VCaP (cell line): ENCODE measurements around the gene ISL2.

Source experiments
- H3K27ac ChIP-seq: fragments of 450-650 bp; 2 replicates; pipeline ENCODE4 v1.5.1; 2017
- TF ChIP-seq, protein P1 (sequence below): fragments of 450-650 bp; conservative IDR thresholded peaks from 2 replicates; pipeline ENCODE4 v1.5.1; 2017; ENCODE audit warnings: mild to moderate bottlenecking, moderate library complexity

Gene ISL2

DNA sequence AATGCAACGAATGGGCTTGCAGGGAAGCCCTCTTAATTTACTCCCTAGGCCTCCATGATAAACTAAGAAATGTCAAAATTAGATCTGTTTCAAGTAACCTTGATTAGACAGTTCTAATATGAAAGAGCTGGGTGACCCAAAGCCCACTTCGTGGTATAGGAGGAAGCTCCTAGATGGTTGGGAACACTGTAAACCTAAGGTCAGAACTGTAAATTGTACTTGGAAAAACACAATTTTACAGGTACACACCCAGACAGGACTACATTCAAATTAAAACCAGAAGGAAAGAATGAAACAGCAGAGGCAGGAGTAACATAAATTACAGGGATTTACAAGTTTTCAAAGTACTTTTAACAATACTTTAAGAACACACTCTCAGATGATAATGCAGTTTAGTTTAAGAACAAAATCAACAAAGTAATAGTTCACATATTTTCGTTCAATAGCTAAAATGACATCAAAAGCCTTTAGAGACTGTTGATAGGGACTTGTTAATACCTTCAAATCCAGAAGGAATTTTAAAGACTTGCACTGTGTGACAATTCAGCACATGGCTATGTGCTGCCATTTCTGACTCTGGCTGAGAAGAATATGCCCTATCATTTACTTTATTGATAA is 18.4 kb downstream of the ISL2 start:
- TF ChIP-seq, protein P1, sequence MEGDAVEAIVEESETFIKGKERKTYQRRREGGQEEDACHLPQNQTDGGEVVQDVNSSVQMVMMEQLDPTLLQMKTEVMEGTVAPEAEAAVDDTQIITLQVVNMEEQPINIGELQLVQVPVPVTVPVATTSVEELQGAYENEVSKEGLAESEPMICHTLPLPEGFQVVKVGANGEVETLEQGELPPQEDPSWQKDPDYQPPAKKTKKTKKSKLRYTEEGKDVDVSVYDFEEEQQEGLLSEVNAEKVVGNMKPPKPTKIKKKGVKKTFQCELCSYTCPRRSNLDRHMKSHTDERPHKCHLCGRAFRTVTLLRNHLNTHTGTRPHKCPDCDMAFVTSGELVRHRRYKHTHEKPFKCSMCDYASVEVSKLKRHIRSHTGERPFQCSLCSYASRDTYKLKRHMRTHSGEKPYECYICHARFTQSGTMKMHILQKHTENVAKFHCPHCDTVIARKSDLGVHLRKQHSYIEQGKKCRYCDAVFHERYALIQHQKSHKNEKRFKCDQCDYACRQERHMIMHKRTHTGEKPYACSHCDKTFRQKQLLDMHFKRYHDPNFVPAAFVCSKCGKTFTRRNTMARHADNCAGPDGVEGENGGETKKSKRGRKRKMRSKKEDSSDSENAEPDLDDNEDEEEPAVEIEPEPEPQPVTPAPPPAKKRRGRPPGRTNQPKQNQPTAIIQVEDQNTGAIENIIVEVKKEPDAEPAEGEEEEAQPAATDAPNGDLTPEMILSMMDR, result no peak
- H3K27ac ChIP-seq, result no peak overlapping the region

DNA sequence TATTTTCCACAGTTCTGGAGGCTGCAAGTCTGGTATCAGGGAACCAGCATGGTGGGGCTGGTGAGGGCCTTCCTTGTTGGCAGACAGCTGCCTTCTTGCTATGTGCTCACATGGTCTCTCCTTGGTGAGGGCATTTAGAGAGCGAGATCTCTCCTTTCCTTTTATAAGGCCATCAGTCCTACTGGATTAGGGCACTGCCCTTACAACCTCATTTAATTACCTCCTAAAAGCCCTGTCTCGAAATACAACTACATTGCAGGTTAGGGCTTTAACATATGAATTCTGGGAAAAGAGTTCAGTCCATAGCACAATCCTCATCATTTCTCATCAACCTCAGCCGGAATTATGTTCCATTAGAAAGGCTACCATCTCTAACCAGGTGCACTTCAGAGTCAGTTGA is 21.9 kb downstream of the ISL2 start:
- TF ChIP-seq, protein P1, result no peak
- peak overlapping the region; percentile 66 for H3K27ac ChIP-seq

DNA sequence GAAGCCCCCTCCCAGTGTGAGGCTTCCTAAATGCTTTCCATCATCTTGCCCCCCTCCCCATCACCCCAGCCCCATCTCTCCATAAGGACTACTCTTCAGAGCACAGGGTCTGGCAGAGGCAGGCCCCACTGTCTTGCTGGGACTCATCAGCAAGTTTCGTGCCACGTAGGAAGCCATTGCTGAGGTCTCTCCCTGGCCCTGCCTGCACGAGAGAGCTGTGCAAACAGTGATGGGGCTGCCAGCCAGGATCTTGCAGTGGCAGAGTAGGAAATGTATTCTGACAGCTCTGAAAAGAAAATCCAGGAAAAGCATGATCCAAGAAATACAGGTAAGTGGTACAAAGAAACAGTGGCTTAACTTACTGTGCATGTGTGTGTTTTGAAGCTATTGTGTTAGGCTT is 22.6 kb downstream of the ISL2 start:
- TF ChIP-seq, protein P1, result no peak
- H3K27ac ChIP-seq, result peak overlapping the region; percentile 66

DNA sequence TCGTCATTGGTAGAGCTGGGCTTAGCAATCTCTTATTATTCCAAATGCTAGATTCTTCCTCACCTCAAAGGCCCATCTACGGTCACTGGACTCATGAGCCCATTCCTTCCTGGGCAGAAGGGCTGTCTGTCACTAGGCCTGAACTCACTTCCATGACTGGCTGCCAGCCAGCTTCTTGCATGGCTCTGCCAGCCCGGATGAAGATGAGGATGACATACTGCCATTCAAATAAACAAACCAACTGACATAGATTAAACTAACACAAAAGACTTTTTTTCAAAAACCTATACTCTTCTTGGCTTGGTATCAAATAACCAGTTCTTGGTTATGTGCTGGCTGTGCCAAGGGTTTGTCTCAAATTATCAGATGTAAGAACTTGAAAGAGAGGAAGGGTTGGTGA is 23.8 kb downstream of the ISL2 start:
- H3K27ac ChIP-seq, result peak overlapping the region; percentile 66
- TF ChIP-seq, protein P1, result no peak

DNA sequence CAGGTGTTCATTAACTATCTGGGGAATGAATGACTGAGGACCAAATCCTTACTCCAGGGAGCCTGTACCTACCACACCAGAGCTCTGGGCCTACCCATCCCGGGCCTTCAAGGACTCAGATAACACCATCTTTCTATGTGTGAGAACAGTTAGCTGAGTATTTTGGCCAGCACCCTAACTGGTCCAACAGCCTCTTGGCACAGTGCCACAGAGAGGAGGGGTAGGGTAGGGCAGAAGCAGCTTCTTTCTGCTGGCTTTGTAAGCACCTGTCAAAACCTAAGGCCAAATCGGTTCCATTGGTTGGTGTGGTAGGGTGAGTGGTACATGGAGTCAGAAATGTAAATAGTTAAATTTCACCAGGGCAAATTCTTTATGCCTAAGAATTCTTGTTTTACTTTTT is 26.7 kb downstream of the ISL2 start:
- TF ChIP-seq, protein P1, result no peak
- no peak overlapping the region for H3K27ac ChIP-seq

DNA sequence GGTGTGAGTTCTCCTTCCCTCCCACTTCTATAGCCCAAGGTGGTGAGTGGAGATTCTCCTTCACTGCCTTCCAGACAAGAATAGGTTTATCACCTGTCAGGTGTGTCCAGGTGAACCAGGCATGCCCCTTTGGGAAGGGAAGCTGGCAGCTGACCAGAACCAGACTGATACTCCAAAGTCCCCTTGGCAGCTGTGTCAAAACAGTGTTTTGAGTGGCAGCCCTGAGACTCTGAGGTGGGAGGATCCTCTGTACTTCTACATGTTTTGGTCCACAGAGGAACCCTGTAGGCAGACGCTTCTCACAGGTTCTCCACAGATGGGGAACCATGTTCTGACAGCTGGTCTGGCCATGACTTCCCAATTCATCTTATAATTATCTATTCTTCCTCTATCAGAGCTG is 30.1 kb downstream of the ISL2 start:
- peak overlapping the region; percentile 32 for H3K27ac ChIP-seq
- TF ChIP-seq, protein P1, result no peak

DNA sequence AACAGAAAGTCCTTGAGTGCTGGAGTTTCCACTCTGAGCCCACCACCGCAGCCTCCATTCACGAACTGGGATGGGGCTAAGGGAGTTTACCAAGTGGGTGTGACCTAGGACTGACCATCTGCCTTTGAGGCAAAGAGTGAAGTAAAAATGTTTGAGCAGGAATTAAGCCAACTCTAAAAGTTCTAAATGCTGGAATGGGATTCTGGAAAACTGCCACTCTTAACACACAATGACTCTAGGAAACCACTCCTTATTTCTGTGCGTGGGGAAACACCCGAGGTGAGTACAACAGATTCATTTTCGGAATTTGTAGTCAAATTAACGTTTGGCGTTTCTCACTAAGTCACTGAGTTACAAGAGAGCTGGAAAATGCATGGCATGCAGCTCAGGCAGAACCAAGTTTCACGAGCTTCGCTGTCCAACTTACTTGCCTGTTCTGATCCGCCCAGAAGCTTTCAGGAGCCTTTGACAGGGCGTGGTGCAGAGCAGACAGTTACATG is 31.6 kb downstream of the ISL2 start:
- peak overlapping the region; percentile 32 for H3K27ac ChIP-seq
- TF ChIP-seq, protein P1, result no peak
